Kidney epithelial cell (primary cell): Measurements from ENCODE around the gene ZHX3. TPM values are rescaled to one million over a fixed set of nuclear protein-coding genes. Genes with fewer than 3 reads are reported as not detected.

Source experiments
- DNase-seq: peaks from one replicate; pipeline ENCODE4 v3.0.0-alpha.2; 2010; ENCODE audit warnings: low read depth
- H3K27me3 ChIP-seq: 2 replicates; pipeline ENCODE4 v1.6.0; 2011; ENCODE audit warnings: low read length; ENCODE audit not compliant: control insufficient read depth, insufficient read depth
- H3K36me3 ChIP-seq: 2 replicates; pipeline ENCODE4 v1.5.1; 2011; ENCODE audit warnings: low read length; ENCODE audit not compliant: control insufficient read depth, insufficient read depth
- H3K4me3 ChIP-seq: 2 replicates; pipeline ENCODE4 v1.5.1; 2011; ENCODE audit warnings: low read depth, mild to moderate bottlenecking, control low read depth, low read length
- CTCF ChIP-seq: IDR thresholded peaks from 2 replicates; pipeline ENCODE4 v1.5.1; 2011; ENCODE audit warnings: mild to moderate bottlenecking, moderate library complexity, low read length, control low read depth, inconsistent platforms; ENCODE audit not compliant: insufficient read depth, poor library complexity, severe bottlenecking
- total RNA-seq: library from RNA; depleted of rRNA; stranded (reverse); fragments of >200 nt; gene quantifications from 2 replicates; pipeline ENCODE4 v1.2.3, GENCODE V29; 2015

Gene ZHX3
- total RNA-seq, 1 donor from 2014 or later: 7.6 TPM

GRCh38 chr20:41171736-41172295, 145.7 kb downstream of the ZHX3 start:
- H3K4me3 ChIP-seq: no peak overlapping the region
- no peaks in the 10 kb centered on the region for H3K27me3 ChIP-seq
- TF ChIP-seq CTCF: no peak
- H3K36me3 ChIP-seq: peaks cover 9% of the 10 kb centered on the region
- DNase-seq: no peak

DNA sequence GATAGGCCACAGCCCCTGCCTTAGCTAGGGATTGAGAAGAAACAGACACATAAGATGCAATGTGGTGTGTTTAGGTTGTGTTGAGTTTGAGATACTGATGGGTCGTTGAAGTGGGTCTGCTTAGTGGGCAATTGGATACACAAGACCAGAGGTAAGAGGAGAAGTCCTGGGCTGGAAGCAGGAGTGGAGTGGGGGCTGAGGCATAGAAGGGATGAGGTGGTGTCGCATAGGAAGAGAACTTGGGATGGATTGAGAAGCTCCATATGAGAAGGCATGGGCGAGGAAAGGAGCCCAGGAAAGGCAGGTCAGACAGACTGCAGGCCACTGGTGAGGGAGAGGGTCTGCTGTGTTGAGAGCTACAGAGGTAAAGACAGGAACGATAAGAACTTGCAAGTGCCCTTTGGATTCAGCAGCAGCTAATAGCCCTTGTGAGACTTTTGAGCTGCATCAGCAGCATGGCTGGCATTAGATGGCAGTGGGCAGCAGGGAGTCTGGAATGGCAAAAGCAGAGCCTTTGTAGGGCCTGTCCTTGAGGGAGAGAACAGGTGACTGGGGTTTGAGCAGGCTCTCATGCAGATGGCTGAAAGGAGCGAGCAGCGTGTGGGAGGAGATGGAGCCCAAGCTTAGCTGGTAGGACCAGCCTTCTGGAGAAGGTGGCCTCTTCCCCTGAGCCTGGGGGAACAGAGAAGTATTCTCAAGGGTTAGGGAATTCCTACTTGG, 147.0 kb downstream of the ZHX3 start:
- peaks cover 9% of the 10 kb centered on the region for H3K36me3 ChIP-seq
- DNase-seq: no peak
- no peak for TF ChIP-seq CTCF

GRCh38 chr20:41169791-41170351, 147.7 kb downstream of the ZHX3 start:
- DNase-seq: no peak
- no peaks in the 10 kb centered on the region for H3K27me3 ChIP-seq
- no peak overlapping the region for H3K4me3 ChIP-seq
- H3K36me3 ChIP-seq: peaks cover 10% of the 10 kb centered on the region
- TF ChIP-seq CTCF: no peak

More for the DNA sequence above, 147.0 kb downstream of the ZHX3 start:
- H3K27me3 ChIP-seq: no peaks in the 10 kb centered on the region
- H3K4me3 ChIP-seq: no peak overlapping the region

- no peaks in the 10 kb centered on the region for H3K27me3 ChIP-seq
- DNase-seq: no peak
- no peak overlapping the region for H3K4me3 ChIP-seq
- no peak for TF ChIP-seq CTCF
- peaks cover 14% of the 10 kb centered on the region for H3K36me3 ChIP-seq
These were observed 148.3 kb downstream of the ZHX3 start for GRCh38 chr20:41169162-41169690.

- DNase-seq: no peak
- no peak for TF ChIP-seq CTCF
- Histone ChIP-seq H3K36me3 (peaks cover 13% of the 10 kb centered on the region), H3K4me3 (no peak overlapping the region), H3K27me3 (no peaks in the 10 kb centered on the region)
These were observed 149.0 kb downstream of the ZHX3 start for GRCh38 chr20:41168281-41169161.
